Measurements from ENCODE around the gene PLCG2. TPM values are rescaled to one million over a fixed set of nuclear protein-coding genes. Genes with fewer than 3 reads are reported as not detected.

The PLCG2 gene
- total RNA-seq, 1 donor = 0.43 TPM

DNA sequence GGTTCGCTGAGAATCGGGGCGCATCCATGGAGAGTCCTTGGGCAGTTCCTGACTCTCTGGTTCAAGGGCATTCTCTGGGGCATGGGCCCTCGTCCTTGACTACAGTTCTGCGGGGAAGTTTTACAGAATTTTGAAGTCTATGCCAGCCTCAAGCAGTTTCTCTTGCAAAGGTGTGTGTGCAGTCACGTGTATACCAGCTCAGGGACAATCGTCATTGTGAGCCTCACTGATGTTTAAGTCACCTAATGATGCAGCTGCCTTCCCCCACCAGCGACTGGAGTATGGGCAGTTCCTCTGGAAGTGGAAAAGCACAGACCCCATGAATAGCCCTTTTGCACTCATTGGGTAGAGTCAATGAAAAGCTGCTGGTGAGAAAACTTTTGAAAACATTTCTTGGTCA, 1.3 kb downstream of the PLCG2 start:
- DNase-seq (ENCODE audit: low read depth) = no peak
- no peak for TF ChIP-seq CTCF (IDR thresholded peaks at IDR 0.05; ENCODE audit: insufficient read depth, low read depth, low read length)

GRCh38 chr16:81782236-81782635, 3.1 kb downstream of the PLCG2 start:
- DNase-seq (ENCODE audit: low read depth) = no peak
- TF ChIP-seq CTCF (IDR thresholded peaks at IDR 0.05; ENCODE audit: insufficient read depth, low read depth, low read length) = no peak
- H3K4me3 ChIP-seq (ENCODE audit: low read depth, low read length) = no peak overlapping the region

More for the DNA sequence above, 1.3 kb downstream of the PLCG2 start:
- no peak overlapping the region for H3K4me3 ChIP-seq (ENCODE audit: low read depth, low read length)

DNA sequence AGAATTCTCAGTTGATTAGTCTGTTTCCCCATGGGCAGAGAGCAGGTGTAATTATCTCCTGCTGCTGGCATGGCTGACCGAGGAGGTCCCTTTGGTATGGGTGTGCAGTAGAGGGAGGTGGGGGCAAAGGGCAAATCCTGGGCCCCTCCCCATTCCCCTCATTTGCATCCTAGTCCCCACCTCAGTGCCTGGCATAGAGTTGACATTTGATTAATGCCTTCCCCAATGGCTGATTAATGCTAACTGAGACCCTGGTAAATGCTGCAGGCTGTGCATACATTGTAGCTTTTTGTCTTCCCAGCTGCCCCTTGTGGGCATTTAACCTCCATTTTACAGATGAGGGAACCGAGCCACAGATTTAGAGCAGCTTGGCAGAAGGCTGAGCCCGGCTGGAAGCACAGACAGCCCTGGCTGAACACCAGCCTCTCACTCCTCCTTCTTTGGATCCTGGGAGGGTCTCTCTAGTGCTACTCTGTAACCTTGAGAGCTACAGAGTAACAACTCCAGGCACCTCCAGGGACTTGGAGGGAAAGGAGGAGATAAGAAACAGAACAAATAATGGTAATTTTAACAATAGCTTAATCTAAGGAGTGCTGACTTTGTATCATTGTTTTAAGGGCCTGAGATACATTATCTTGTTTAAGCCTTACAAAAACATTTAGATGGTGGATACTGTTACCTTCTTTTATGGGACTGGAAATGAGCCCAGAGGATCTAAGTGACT, 5.1 kb downstream of the PLCG2 start:
- no peak for DNase-seq (ENCODE audit: low read depth)
- no peak overlapping the region for H3K4me3 ChIP-seq (ENCODE audit: low read depth, low read length)
- TF ChIP-seq CTCF (IDR thresholded peaks at IDR 0.05; ENCODE audit: insufficient read depth, low read depth, low read length) = no peak

DNA sequence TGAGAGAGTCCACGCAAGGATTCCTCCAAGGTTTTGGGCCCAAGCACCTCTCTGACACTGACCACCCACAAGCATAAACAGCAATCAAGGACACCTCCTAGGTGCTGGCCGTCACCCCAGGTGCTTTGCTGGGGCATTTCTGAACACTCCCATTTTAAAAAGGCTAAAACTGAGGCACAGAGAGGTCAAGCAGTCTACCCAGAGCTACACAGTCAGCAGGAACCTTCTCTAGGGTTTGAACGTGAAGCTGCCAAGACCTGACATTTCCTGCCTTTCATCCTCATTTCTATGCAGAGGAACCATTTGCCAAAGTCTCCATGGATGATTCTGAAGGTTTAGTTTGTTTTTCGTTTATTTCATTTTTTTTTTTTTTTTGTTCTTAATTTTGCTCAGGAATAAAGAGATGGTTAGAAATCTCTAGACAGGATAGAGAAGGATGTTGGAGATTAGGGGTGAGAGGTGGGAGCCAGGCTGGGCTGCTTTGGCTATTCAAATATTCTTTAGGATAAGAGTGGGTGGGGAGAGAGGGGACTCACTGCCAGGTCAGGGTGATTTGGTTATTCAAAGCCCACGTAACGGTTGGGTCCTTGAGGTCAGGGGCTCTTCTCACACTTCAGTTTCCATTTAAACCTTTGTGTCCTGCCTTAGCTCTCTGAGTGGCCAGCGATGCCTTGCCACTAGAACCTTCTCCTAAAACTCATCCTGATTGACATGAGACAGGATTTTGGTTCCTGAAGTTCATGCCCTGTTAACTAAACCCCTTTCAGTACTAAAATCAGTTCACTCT, 6.2 kb downstream of the PLCG2 start:
- no peak for DNase-seq (ENCODE audit: low read depth)
- H3K4me3 ChIP-seq (ENCODE audit: low read depth, low read length) = no peak overlapping the region
- no peak for TF ChIP-seq CTCF (IDR thresholded peaks at IDR 0.05; ENCODE audit: insufficient read depth, low read depth, low read length)

DNA sequence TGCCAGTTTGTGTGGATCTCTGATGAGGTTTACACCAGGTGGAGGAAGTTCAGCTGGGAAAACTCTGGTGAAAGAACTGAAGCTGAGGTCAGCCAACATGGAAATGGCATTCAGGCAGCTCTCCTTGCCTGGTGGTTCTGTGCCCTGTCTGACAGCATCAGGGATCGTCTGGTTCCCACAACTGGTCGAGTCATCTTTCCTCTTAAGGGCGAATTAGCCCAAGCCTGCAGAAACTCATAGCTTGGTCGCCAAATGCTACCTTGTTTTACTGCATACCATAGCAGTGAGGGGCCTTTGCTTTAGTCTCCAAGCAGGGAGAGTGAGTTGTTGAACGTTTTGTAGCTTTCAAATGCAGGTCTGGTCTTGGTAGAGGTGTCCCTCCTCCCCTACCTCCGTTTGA, 7.2 kb downstream of the PLCG2 start:
- DNase-seq (ENCODE audit: low read depth) = no peak
- TF ChIP-seq CTCF (IDR thresholded peaks at IDR 0.05; ENCODE audit: insufficient read depth, low read depth, low read length) = no peak
- H3K4me3 ChIP-seq (ENCODE audit: low read depth, low read length) = no peak overlapping the region

DNA sequence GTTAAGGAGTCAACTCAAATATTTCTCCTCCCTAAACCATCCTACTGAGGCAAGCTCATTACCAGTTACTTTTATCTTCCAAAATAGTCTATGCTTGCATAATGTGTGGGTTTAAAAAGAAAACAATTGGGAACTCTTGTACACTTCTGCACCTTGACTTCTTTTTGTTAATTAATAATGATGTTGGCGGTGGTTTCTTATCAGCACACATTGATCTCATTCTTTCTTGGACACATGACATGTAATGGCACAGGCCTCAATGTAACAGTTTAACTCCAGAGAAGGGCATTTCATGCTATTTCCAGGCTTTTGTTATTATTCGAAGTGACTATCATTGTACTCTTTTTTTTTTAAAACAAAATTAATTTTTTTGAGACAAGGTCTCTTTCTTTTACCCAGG, 7.8 kb downstream of the PLCG2 start:
- no peak for TF ChIP-seq CTCF (IDR thresholded peaks at IDR 0.05; ENCODE audit: insufficient read depth, low read depth, low read length)
- DNase-seq (ENCODE audit: low read depth) = no peak
- H3K4me3 ChIP-seq (ENCODE audit: low read depth, low read length) = no peak overlapping the region

Data from fibroblast of villous mesenchyme (primary cell).